Liver (tissue), 2 donors: ENCODE data around the gene TRMO.
"Not testable (repeated sequence)": the region's sequence is repeated elsewhere in the genome, so short reads cannot be mapped to it uniquely, and the experiment has no call there.

Experiments used
- CTCF ChIP-seq: fragments of 150-350 bp; IDR thresholded peaks from 2 replicates; pipeline ENCODE4 v1.5.1; 2017; ENCODE audit warnings: improper control_type of control experiment, low read depth, low read length; ENCODE audit not compliant: missing input control
- MAX ChIP-seq: IDR thresholded peaks from 2 replicates; pipeline ENCODE4 v1.6.1; 2016; ENCODE audit warnings: antibody characterized with exemption
- donor health status: healthy.

DNA sequence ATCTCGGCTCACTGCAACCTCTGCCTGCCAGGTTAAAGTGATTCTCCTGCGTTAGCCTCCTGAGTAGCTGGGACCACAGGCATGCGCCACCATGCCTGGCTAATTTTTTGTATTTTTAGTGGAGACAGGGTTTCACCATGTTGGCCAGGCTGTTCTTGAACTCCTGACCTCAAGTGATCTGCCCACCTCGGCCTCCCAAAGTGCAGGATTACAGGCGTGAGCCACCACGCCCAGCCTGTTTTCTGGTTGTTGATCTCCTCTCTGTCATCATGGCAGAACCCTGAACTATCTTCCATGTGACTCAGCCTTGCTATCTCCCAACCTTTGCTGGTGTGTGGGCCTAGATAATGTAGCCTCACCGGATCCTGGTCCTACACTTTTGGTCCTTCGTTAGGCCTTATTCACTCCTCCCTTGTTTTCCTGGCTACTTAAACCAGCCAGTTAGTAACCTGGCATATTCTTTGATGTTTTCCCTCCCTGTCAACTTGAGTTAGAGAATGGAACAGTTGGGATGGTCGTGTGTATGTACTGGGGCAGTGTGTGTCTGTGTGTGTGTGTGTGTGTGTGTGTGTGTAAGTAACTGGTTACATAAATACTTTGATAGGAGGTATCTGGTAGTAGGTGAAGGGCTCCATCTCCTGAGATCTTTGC is 38.5 kb upstream of the TRMO start:
- not testable (repeated sequence) for TF ChIP-seq MAX, CTCF
